B cell (primary cell): ENCODE data around the gene TADA3.

ENCODE experiments used
- EZH2 ChIP-seq: IDR thresholded peaks from 2 replicates; pipeline ENCODE4 v1.6.1; 2012; ENCODE audit warnings: borderline replicate concordance, low read depth, mild to moderate bottlenecking, moderate library complexity, low read length; ENCODE audit not compliant: insufficient read depth, poor library complexity, severe bottlenecking
- TF ChIP-seq, protein P1 (sequence below): fragments of 200-600 bp; IDR thresholded peaks from one replicate; pipeline ENCODE4 v1.8.0; 2022; ENCODE audit warnings: antibody characterized with exemption, mild to moderate bottlenecking

DNA sequence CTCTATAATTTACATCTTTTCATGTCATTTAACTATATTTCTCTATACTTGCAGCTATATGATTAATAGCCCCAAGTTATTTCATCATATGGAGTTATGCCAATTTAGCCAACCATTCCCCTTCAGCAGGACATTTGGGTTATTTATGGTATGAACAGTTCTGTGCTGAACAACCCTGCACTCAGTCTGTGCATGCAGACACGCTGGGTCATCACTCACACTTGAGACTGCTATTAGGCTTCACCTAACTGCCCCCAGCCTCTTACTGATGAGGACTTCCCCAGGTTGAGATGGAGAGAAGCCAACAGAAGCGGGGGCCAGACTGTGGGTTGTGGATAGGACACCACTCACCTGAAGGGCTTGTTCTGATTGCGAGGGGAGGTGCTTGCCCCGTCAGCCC is 7.3 kb downstream of the TADA3 start:
- TF ChIP-seq, protein P1, sequence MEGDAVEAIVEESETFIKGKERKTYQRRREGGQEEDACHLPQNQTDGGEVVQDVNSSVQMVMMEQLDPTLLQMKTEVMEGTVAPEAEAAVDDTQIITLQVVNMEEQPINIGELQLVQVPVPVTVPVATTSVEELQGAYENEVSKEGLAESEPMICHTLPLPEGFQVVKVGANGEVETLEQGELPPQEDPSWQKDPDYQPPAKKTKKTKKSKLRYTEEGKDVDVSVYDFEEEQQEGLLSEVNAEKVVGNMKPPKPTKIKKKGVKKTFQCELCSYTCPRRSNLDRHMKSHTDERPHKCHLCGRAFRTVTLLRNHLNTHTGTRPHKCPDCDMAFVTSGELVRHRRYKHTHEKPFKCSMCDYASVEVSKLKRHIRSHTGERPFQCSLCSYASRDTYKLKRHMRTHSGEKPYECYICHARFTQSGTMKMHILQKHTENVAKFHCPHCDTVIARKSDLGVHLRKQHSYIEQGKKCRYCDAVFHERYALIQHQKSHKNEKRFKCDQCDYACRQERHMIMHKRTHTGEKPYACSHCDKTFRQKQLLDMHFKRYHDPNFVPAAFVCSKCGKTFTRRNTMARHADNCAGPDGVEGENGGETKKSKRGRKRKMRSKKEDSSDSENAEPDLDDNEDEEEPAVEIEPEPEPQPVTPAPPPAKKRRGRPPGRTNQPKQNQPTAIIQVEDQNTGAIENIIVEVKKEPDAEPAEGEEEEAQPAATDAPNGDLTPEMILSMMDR = no peak
- no peak for TF ChIP-seq EZH2
